HEK293 (cell line): ENCODE results near the gene SCAMP3.
A peak's percentile ranks its signal among the peaks of the same experiment; 100 is the strongest.

ENCODE experiments used
- EGR2 ChIP-seq: fragments of 450-650 bp; formaldehyde crosslinking; IDR thresholded peaks from 2 replicates; pipeline ENCODE4 v1.5.1; 2016; ENCODE audit warnings: low read depth, missing biosample characterization, missing genetic modification characterization
- GLIS1 ChIP-seq: fragments of 450-650 bp; formaldehyde crosslinking; IDR thresholded peaks from 2 replicates; pipeline ENCODE4 v1.5.1; 2016; ENCODE audit warnings: missing biosample characterization, missing genetic modification characterization
- KLF1 ChIP-seq: fragments of 450-650 bp; formaldehyde crosslinking; IDR thresholded peaks from 2 replicates; pipeline ENCODE4 v1.5.1; 2016; ENCODE audit warnings: missing biosample characterization, missing genetic modification characterization
- PATZ1 ChIP-seq: fragments of 450-650 bp; formaldehyde crosslinking; IDR thresholded peaks from 2 replicates; pipeline ENCODE4 v1.5.1; 2016; ENCODE audit warnings: missing biosample characterization, missing genetic modification characterization
- PRDM10 ChIP-seq: fragments of 450-650 bp; formaldehyde crosslinking; IDR thresholded peaks from 2 replicates; pipeline ENCODE4 v1.5.1; 2016; ENCODE audit warnings: missing biosample characterization, missing genetic modification characterization
- PRDM4 ChIP-seq: fragments of 450-650 bp; formaldehyde crosslinking; IDR thresholded peaks from 2 replicates; pipeline ENCODE4 v1.5.1; 2017; ENCODE audit warnings: missing biosample characterization, missing genetic modification characterization
- SETDB1 ChIP-seq: IDR thresholded peaks from one replicate; pipeline ENCODE4 v1.6.1; 2017; ENCODE audit warnings: mild to moderate bottlenecking, low read length, moderate library complexity, mixed read lengths; ENCODE audit not compliant: insufficient read length
- SP2 ChIP-seq: fragments of 450-650 bp; formaldehyde crosslinking; IDR thresholded peaks from 2 replicates; pipeline ENCODE4 v1.5.1; 2016; ENCODE audit warnings: missing biosample characterization, missing genetic modification characterization
- SP7 ChIP-seq: fragments of 450-650 bp; formaldehyde crosslinking; IDR thresholded peaks from 2 replicates; pipeline ENCODE4 v1.5.1; 2016; ENCODE audit warnings: missing biosample characterization, missing genetic modification characterization
- ZBTB17 ChIP-seq: fragments of 450-650 bp; formaldehyde crosslinking; IDR thresholded peaks from 2 replicates; pipeline ENCODE4 v1.5.1; 2016; ENCODE audit warnings: missing biosample characterization, missing genetic modification characterization
- ZBTB20 ChIP-seq: fragments of 450-650 bp; formaldehyde crosslinking; IDR thresholded peaks from 2 replicates; pipeline ENCODE4 v1.5.1; 2016; ENCODE audit warnings: missing biosample characterization, missing genetic modification characterization
- ZBTB48 ChIP-seq: fragments of 450-650 bp; formaldehyde crosslinking; IDR thresholded peaks from 2 replicates; pipeline ENCODE4 v1.5.1; 2016; ENCODE audit warnings: missing biosample characterization, missing genetic modification characterization
- ZFHX2 ChIP-seq: fragments of 450-650 bp; formaldehyde crosslinking; conservative IDR thresholded peaks from 2 replicates; pipeline ENCODE4 v1.5.1; 2016; ENCODE audit warnings: missing biosample characterization, missing genetic modification characterization
- ZFP69B ChIP-seq: fragments of 450-650 bp; formaldehyde crosslinking; IDR thresholded peaks from 2 replicates; pipeline ENCODE4 v1.5.1; 2016; ENCODE audit warnings: missing biosample characterization, missing genetic modification characterization
- ZNF341 ChIP-seq: fragments of 450-650 bp; formaldehyde crosslinking; IDR thresholded peaks from 2 replicates; pipeline ENCODE4; 2016; ENCODE audit warnings: low read depth, missing biosample characterization, missing genetic modification characterization
- ZNF366 ChIP-seq: fragments of 450-650 bp; formaldehyde crosslinking; conservative IDR thresholded peaks from 2 replicates; pipeline ENCODE4 v1.5.1; 2016; ENCODE audit warnings: missing biosample characterization, missing genetic modification characterization
- ZNF423 ChIP-seq: fragments of 450-650 bp; formaldehyde crosslinking; IDR thresholded peaks from 2 replicates; pipeline ENCODE4 v1.5.1; 2016; ENCODE audit warnings: missing biosample characterization, missing genetic modification characterization
- ZNF555 ChIP-seq: fragments of 450-650 bp; formaldehyde crosslinking; conservative IDR thresholded peaks from 2 replicates; pipeline ENCODE4 v1.5.1; 2017; ENCODE audit warnings: missing biosample characterization, mild to moderate bottlenecking, missing genetic modification characterization, inconsistent platforms
- ZNF560 ChIP-seq: fragments of 450-650 bp; formaldehyde crosslinking; IDR thresholded peaks from 2 replicates; pipeline ENCODE4 v1.5.1; 2017; ENCODE audit warnings: missing biosample characterization, missing genetic modification characterization, borderline replicate concordance
- ZNF600 ChIP-seq: fragments of 450-650 bp; formaldehyde crosslinking; IDR thresholded peaks from 2 replicates; pipeline ENCODE4 v1.5.1; 2016; ENCODE audit warnings: missing biosample characterization, missing genetic modification characterization
- ZNF660 ChIP-seq: fragments of 450-650 bp; IDR thresholded peaks from 2 replicates; pipeline ENCODE4 v1.5.1; 2018; ENCODE audit warnings: missing biosample characterization, mild to moderate bottlenecking, missing genetic modification characterization
- TF ChIP-seq, protein P1 (sequence below): fragments of 450-650 bp; formaldehyde crosslinking; IDR thresholded peaks from 2 replicates; pipeline ENCODE4 v1.5.1; 2016; ENCODE audit warnings: missing biosample characterization, missing genetic modification characterization
- TF ChIP-seq, protein P2 (sequence below): fragments of 450-650 bp; formaldehyde crosslinking; IDR thresholded peaks from 2 replicates; pipeline ENCODE4 v1.5.1; 2016; ENCODE audit warnings: missing biosample characterization, missing genetic modification characterization

Gene SCAMP3

GRCh38 chr1:155256058-155256852 lies 5.9 kb downstream of the SCAMP3 start (continued):
- TF ChIP-seq GLIS1 (tag by site-specific recombination) (peak; percentile 35), PATZ1 (peak; percentile 61; the same call in 1 of the 2 replicates), ZNF366 (peak; percentile 27; the same call in 1 of the 2 replicates), PRDM10 (tag by site-specific recombination) (peak; percentile 30; the same call in 1 of the 2 replicates), ZFHX2 (peak; percentile 76), SETDB1 (no peak), PRDM4 (no peak), KLF1 (tag by site-specific recombination) (peak; percentile 96), ZNF341 (peak; percentile 50), SP7 (tag by site-specific recombination) (peak; percentile 57; the same call in 1 of the 2 replicates), ZNF660 (no peak), ZFP69B (tag by site-specific recombination) (peak; percentile 76), EGR2 (tag by site-specific recombination) (peak; percentile 36), ZNF555 (tag by site-specific recombination) (no peak), ZNF600 (peak; percentile 69; the same call in 1 of the 2 replicates), ZNF423 (no peak), SP2 (peak; percentile 4; the same call in 1 of the 2 replicates), ZBTB48 (peak; percentile 25; the same call in 1 of the 2 replicates), ZBTB20 (peak; percentile 31), ZBTB17 (tag by site-specific recombination) (no peak), ZNF560 (tag by site-specific recombination) (no peak)
- TF ChIP-seq, protein P1, sequence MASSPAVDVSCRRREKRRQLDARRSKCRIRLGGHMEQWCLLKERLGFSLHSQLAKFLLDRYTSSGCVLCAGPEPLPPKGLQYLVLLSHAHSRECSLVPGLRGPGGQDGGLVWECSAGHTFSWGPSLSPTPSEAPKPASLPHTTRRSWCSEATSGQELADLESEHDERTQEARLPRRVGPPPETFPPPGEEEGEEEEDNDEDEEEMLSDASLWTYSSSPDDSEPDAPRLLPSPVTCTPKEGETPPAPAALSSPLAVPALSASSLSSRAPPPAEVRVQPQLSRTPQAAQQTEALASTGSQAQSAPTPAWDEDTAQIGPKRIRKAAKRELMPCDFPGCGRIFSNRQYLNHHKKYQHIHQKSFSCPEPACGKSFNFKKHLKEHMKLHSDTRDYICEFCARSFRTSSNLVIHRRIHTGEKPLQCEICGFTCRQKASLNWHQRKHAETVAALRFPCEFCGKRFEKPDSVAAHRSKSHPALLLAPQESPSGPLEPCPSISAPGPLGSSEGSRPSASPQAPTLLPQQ = peak; percentile 89
- TF ChIP-seq, protein P2, sequence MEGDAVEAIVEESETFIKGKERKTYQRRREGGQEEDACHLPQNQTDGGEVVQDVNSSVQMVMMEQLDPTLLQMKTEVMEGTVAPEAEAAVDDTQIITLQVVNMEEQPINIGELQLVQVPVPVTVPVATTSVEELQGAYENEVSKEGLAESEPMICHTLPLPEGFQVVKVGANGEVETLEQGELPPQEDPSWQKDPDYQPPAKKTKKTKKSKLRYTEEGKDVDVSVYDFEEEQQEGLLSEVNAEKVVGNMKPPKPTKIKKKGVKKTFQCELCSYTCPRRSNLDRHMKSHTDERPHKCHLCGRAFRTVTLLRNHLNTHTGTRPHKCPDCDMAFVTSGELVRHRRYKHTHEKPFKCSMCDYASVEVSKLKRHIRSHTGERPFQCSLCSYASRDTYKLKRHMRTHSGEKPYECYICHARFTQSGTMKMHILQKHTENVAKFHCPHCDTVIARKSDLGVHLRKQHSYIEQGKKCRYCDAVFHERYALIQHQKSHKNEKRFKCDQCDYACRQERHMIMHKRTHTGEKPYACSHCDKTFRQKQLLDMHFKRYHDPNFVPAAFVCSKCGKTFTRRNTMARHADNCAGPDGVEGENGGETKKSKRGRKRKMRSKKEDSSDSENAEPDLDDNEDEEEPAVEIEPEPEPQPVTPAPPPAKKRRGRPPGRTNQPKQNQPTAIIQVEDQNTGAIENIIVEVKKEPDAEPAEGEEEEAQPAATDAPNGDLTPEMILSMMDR (tag by site-specific recombination) = no peak
